A673 (cell line): ENCODE results near the gene KDM4F. TPM values are rescaled to one million over a fixed set of nuclear protein-coding genes. Genes with fewer than 3 reads are reported as not detected.

Experiments used
- BruUV-seq: library from RNA; stranded (reverse); fragments of 400-500 nt; replicated peaks from 2 replicates; lab custom pipeline; 2021; lab: Mats Ljungman, UMichigan
- CTCF ChIA-PET: fragments of 300-600 bp; sonication (Branson Sonifier 250); formaldehyde crosslinking; loops from one replicate; lab custom pipeline; 2022; ENCODE audit warnings: antibody characterized with exemption; lab: Charles Lee
- POLR2A ChIA-PET: fragments of 300-600 bp; sonication (Branson Sonifier 250); formaldehyde crosslinking; loops from one replicate; lab custom pipeline; 2022; ENCODE audit warnings: antibody characterized with exemption; ENCODE audit not compliant: low non-redundant PET; lab: Charles Lee
- DNase-seq: peaks from one replicate; pipeline ENCODE4 v3.0.0-alpha.2; 2015; ENCODE audit warnings: low spot score
- H3K27ac ChIP-seq: fragments of 200-600 bp; sonication (generic); 2 replicates; pipeline ENCODE4 v1.5.1; 2016; ENCODE audit warnings: mixed run types, low read depth, mild to moderate bottlenecking, mixed read lengths, antibody characterized with exemption, low read length; ENCODE audit not compliant: poor library complexity, severe bottlenecking
- H3K27me3 ChIP-seq: fragments of 200-600 bp; sonication (generic); replicated peaks from 2 replicates; pipeline ENCODE4 v1.6.1; 2017; ENCODE audit warnings: mixed run types, low read depth, mild to moderate bottlenecking, mixed read lengths, antibody characterized with exemption, low read length; ENCODE audit not compliant: insufficient read depth, poor library complexity
- H3K36me3 ChIP-seq: fragments of 200-600 bp; sonication (generic); 2 replicates; pipeline ENCODE4 v1.6.1; 2016; ENCODE audit warnings: mixed run types, mild to moderate bottlenecking, mixed read lengths, antibody characterized with exemption, low read length; ENCODE audit not compliant: insufficient read depth, poor library complexity, severe bottlenecking
- H3K4me1 ChIP-seq: fragments of 200-600 bp; sonication (generic); 2 replicates; pipeline ENCODE4 v1.6.1; 2017; ENCODE audit warnings: mixed run types, mild to moderate bottlenecking, mixed read lengths, antibody characterized with exemption, low read length; ENCODE audit not compliant: insufficient read depth, poor library complexity, severe bottlenecking
- H3K4me3 ChIP-seq: fragments of 200-600 bp; sonication (generic); 2 replicates; pipeline ENCODE4 v1.5.1; 2016; ENCODE audit warnings: low read depth, mixed run types, mild to moderate bottlenecking, mixed read lengths, low read length; ENCODE audit not compliant: poor library complexity, severe bottlenecking
- H3K9me3 ChIP-seq: fragments of 200-600 bp; sonication (generic); 2 replicates; pipeline ENCODE4 v1.6.1; 2016; ENCODE audit warnings: mixed run types, low read depth, mild to moderate bottlenecking, mixed read lengths, antibody characterized with exemption, low read length; ENCODE audit not compliant: poor library complexity, severe bottlenecking
- CTCF ChIP-seq: fragments of 300-800, 200-600 bp; sonication (generic); conservative IDR thresholded peaks from 2 replicates; pipeline ENCODE4 v1.5.1; 2017; ENCODE audit warnings: low read depth, mild to moderate bottlenecking, antibody characterized with exemption, low read length, moderate library complexity, mixed read lengths
- EZH2 ChIP-seq: fragments of 200-600 bp; sonication (generic); IDR thresholded peaks from 2 replicates; pipeline ENCODE4 v1.6.1; 2017; ENCODE audit warnings: borderline replicate concordance, low read depth, mild to moderate bottlenecking, mixed read lengths, antibody characterized with exemption, low read length; ENCODE audit not compliant: poor library complexity, severe bottlenecking
- intact Hi-C: fragments of 100-400 bp; cut with micrococcal nuclease; formaldehyde crosslinking; loops from one replicate; pipeline ENCODE4 v1.10.0; 2022; ENCODE audit not compliant: unreplicated experiment
- total RNA-seq: library from RNA; stranded (reverse); gene quantifications from 2 replicates; pipeline ENCODE4 v1.2.3, GENCODE V29; 2021

The KDM4F gene
- total RNA-seq, 1 experiment from 2014 or later: not detected

- no peak for TF ChIP-seq CTCF
- no peak for TF ChIP-seq EZH2
- ChIA-PET POLR2A (no interaction called here), CTCF (no interaction called here)
- no peak for DNase-seq
- Histone ChIP-seq H3K9me3 (no peaks in the 10 kb centered on the region), H3K27ac (no peak overlapping the region), H3K4me1 (peaks cover 18% of the 10 kb centered on the region), H3K27me3 (no peaks in the 10 kb centered on the region), H3K4me3 (no peak overlapping the region), H3K36me3 (no peaks in the 10 kb centered on the region)
- intact Hi-C loops: no loop called here
- BruUV-seq: no TSS peak
Observed at GRCh38 chr11:95070471-95070870, 21.2 kb downstream of the KDM4F start.

- no TSS peak for BruUV-seq
- H3K27ac ChIP-seq: no peak overlapping the region
- H3K4me1 ChIP-seq: peaks cover 18% of the 10 kb centered on the region
- TF ChIP-seq EZH2 (no peak), CTCF (no peak)
- no peak overlapping the region for H3K4me3 ChIP-seq
- DNase-seq: no peak
- no peaks in the 10 kb centered on the region for H3K27me3 ChIP-seq
- CTCF ChIA-PET: no interaction called here
- H3K36me3 ChIP-seq: no peaks in the 10 kb centered on the region
- POLR2A ChIA-PET: no interaction called here
- intact Hi-C loops: no loop called here
- no peaks in the 10 kb centered on the region for H3K9me3 ChIP-seq
Observed at GRCh38 chr11:95072948-95073347, 23.7 kb downstream of the KDM4F start.

GRCh38 chr11:95074792-95075563 lies 25.8 kb downstream of the KDM4F start:
- no peak overlapping the region for H3K4me3 ChIP-seq
- TF ChIP-seq CTCF: no peak
- TF ChIP-seq EZH2: no peak
- DNase-seq: peak; percentile 45
- no peaks in the 10 kb centered on the region for H3K27me3 ChIP-seq
- H3K36me3 ChIP-seq: no peaks in the 10 kb centered on the region
- no TSS peak for BruUV-seq
- H3K4me1 ChIP-seq: peaks cover 19% of the 10 kb centered on the region
- CTCF ChIA-PET: interaction anchor here (1.1 kb wide), 1 partner anchor 33 kb away, joined by 4 read pairs; no protein-coding TSS in a partner anchor
- intact Hi-C loops: no loop called here
- POLR2A ChIA-PET: no interaction called here
- no peak overlapping the region for H3K27ac ChIP-seq
- no peaks in the 10 kb centered on the region for H3K9me3 ChIP-seq
